Heart left ventricle (tissue), 16 donors: ENCODE data around the gene VPS54. TPM values are rescaled to one million over a fixed set of nuclear protein-coding genes. Genes with fewer than 3 reads are reported as not detected.
"Not testable (repeated sequence)": the region's sequence is repeated elsewhere in the genome, so short reads cannot be mapped to it uniquely, and the experiment has no call there.

Experiments
- ATAC-seq, 4 donors: fragments of 200-7000 bp; cut with Tn5 transposase; one replicate each; pipeline ENCODE4 v1.9.1; 2020 to 2022; ENCODE audit warnings: moderate library complexity in 4 of 4, mild to moderate bottlenecking in 3 of 4, moderate number of reproducible peaks in 1 of 4
- DNase-seq, 5 donors: peaks; one replicate each; pipeline ENCODE4 v3.0.0-alpha.2; 2020
- H3K27ac ChIP-seq, 12 donors: fragments of 200-600 bp; sonication (generic) in 4 of 12; one replicate each; pipeline versions ENCODE4 v1.5.0 to v1.8.0; 2016 to 2022; ENCODE audit warnings: mild to moderate bottlenecking in 2 of 12
- H3K27me3 ChIP-seq, 9 donors: fragments of 200-600 bp; sonication (generic) in 2 of 9; one replicate each; pipeline versions ENCODE4 v1.5.1 to v1.8.0; 2016 to 2022; ENCODE audit warnings: mild to moderate bottlenecking in 3 of 9
- H3K36me3 ChIP-seq, 9 donors: fragments of 200-600 bp; sonication (generic) in 2 of 9; one replicate each; pipeline versions ENCODE4 v1.5.0 to v1.8.0; 2018 to 2022; ENCODE audit warnings: mild to moderate bottlenecking in 2 of 9
- H3K4me1 ChIP-seq, 12 donors: fragments of 200-600 bp; sonication (generic) in 4 of 12; one replicate each; pipeline versions ENCODE4 v1.5.0 to v1.8.0; 2016 to 2022; ENCODE audit warnings: mild to moderate bottlenecking in 3 of 12
- H3K4me3 ChIP-seq, 12 donors: fragments of 200-600 bp; sonication (generic) in 4 of 12; one replicate each; pipeline versions ENCODE4 v1.5.0 to v1.8.0; 2017 to 2022; ENCODE audit warnings: mild to moderate bottlenecking in 9 of 12, moderate library complexity in 4 of 12
- H3K9me3 ChIP-seq, 12 donors: fragments of 200-600 bp; sonication (generic) in 4 of 12; one replicate each; pipeline versions ENCODE4 v1.5.0 to v1.8.0; 2016 to 2022; ENCODE audit warnings: mild to moderate bottlenecking in 1 of 12
- CTCF ChIP-seq, 12 donors: fragments of 200-600 bp; sonication (generic) in 4 of 12; IDR thresholded peaks; one replicate each; pipeline versions ENCODE4 v1.5.0 to v1.8.0; 2018 to 2022; ENCODE audit warnings: antibody characterized with exemption in 12 of 12, mild to moderate bottlenecking in 5 of 12
- POLR2A ChIP-seq, 2 donors: fragments of 450-650 bp; IDR thresholded peaks; one replicate each; pipeline ENCODE4 v1.6.1; 2017; ENCODE audit warnings: antibody characterized with exemption in 2 of 2, mild to moderate bottlenecking in 2 of 2, moderate library complexity in 2 of 2
- WGBS, 4 donors: extraction: QIAGEN DNeasy Blood & Tissue Kit in 2 of 4; methylation state at CpG; one replicate each; pipeline versions ENCODE4 v1.1.5 to v1.1.7; 2013 to 2018; 5-methylcytosine and 5-hydroxymethylcytosine counted together
- intact Hi-C, 10 donors: fragments of 100-400 bp; cut with DNase I; formaldehyde crosslinking; loops; one replicate each; pipeline versions ENCODE4 v1.11.1 to v1.14.2; 2022
- polyA plus RNA-seq, 2 donors: library from polyadenylated mRNA; stranded (reverse); fragments of 200-250 nt; gene quantifications; one replicate each; pipeline ENCODE4 v1.2.3, GENCODE V29; 2013
- total RNA-seq, 9 donors: library from RNA; depleted of rRNA in 2 of 9; stranded (reverse); fragments of >200 nt in 2 of 9; fragmentation: NEBNext Ultra II Directional in 3 of 9; extraction: Animal tissue kit (Norgen Biotek cat#: 25700) in 3 of 9; gene quantifications; one replicate each; pipeline versions ENCODE4 v1.1.0 to v1.2.4, GENCODE V29; 2016 to 2023
- donor health status: ischemic (EF 13 %, LVEDD 7.1; RV severe dilation, severe dysfunction).
- donor health status: healthy with polysubstance abuse.
- donor health status: DM: no; HTN: yes; CAD: no.
- donor health status: DM: no; HTN: no; CAD: no.
- donor health status: ischemic (EF 25% LVEDD 6.9; RV normal size, moderate dysfunction).
- donor health status: ischemic (EF 25% LVEDD 5.7; RV mildly dilated, moderate dysfunction).
- donor health status: healthy.
- donor health status: DM: yes; HTN: yes; CAD: no.
- donor health status: ischemic (EF 35%, LVEDD 5.7; RV mildly dilated, moderate dysfunction).
- donor health status: nonischemic (EF 11% LVEDD 7.7; RV severe dilation, severe dysfunction).
- donor health status: DM: yes; HTN: yes; CAD: no.
- donor health status: PGD.
- donor health status: ischemic (EF 29% LVEDD 5.4; RV normal size, mild dysfunction).
- donor health status: nonischemic (EF 23%, LVEDD 6.1; RV moderate dilation, normal function).

VPS54 gene
- total and polyA plus RNA-seq, 11 donors = 6.4 to 14.0 (median 9.4) TPM

- Histone ChIP-seq H3K4me3 (no peak overlapping the region), H3K27me3 (no peaks in the 10 kb centered on the region), H3K27ac (no peak overlapping the region), H3K4me1 (no peaks in the 10 kb centered on the region), H3K36me3 (no peaks in the 10 kb centered on the region), H3K9me3 (peaks cover 0 to 17% (median 4%) of the 10 kb centered on the region in 12 donors)
- no peak for ATAC-seq
- TF ChIP-seq POLR2A (IDR thresholded peaks at IDR 0.05) = no peak
- no peak for TF ChIP-seq CTCF (IDR thresholded peaks at IDR 0.05)
- intact Hi-C loops = no loop called here
- no peak for DNase-seq
- 89 to 95% (median 90%) methylated on average over 13 of the region's 13 CpGs for WGBS, 4 donors
Measured at GRCh38 chr2:63992061-63992685, 27.1 kb downstream of the VPS54 start.

DNA sequence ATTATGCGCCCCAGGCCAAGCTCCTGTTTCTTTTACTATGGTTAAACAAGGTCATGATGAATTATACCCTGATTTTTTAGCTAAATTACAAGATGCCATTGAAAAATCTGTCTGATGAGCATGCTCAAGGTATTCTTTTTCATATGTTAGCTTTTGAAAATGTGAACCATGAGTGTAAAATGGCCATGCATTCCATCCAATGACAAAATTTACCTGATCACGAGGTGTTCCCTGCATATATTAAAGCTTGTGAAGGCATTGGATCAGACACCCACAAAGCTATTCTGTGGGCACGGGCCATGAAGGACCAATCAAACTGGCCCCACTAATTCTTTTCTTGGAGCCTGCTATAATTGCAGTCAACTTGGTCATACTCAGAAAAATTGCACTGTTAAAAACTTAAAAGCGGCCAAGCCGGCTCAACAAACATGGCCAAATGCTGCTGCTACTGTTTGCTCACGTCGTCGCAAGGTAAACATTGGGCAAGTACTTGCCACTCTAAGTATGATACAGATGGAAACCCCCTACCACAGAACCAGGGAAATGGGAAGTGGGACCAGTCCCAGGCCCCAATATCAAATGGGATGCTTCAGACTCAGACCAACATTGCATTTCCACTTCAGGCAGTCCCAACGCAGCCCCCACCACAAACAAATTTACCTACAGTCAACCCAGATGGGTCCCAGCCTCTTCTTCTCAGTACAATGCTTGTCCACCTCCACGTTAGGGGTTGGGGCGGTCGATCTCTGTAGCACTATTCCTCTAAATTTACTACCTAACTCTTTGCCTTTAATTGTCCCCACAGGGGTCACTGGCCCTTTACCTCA, 27.8 kb downstream of the VPS54 start:
- 98% methylated on average over 12 of the region's 12 CpGs for WGBS, 4 donors
- H3K4me3 ChIP-seq, H3K4me1 ChIP-seq, DNase-seq, H3K27me3 ChIP-seq, intact Hi-C loops, H3K36me3 ChIP-seq, ATAC-seq, H3K27ac ChIP-seq: not testable (repeated sequence)
- peaks cover 0 to 16% (median 3%) of the 10 kb centered on the region in 12 donors for H3K9me3 ChIP-seq

- ATAC-seq = no peak
- no peak for TF ChIP-seq CTCF (IDR thresholded peaks at IDR 0.05)
- no peak for TF ChIP-seq POLR2A (IDR thresholded peaks at IDR 0.05)
- Histone ChIP-seq H3K9me3 (peaks cover 0 to 16% (median 3%) of the 10 kb centered on the region in 12 donors), H3K27ac (no peak overlapping the region), H3K36me3 (no peaks in the 10 kb centered on the region), H3K4me3 (no peak overlapping the region), H3K27me3 (no peaks in the 10 kb centered on the region), H3K4me1 (peaks cover 0 to 17% (median 3%) of the 10 kb centered on the region in 12 donors)
- 90 to 99% (median 94%) methylated on average over 12 of the region's 12 CpGs for WGBS, 4 donors
- intact Hi-C loops = no loop called here
- no peak for DNase-seq
Measured at GRCh38 chr2:63990072-63990471, 29.2 kb downstream of the VPS54 start.

- H3K27ac ChIP-seq, ATAC-seq, intact Hi-C loops, DNase-seq, H3K27me3 ChIP-seq, H3K4me3 ChIP-seq, H3K36me3 ChIP-seq: not testable (repeated sequence)
- Histone ChIP-seq H3K9me3 (peaks cover 0 to 16% (median 3%) of the 10 kb centered on the region in 12 donors), H3K4me1 (peaks cover 0 to 23% (median 6%) of the 10 kb centered on the region in 12 donors)
- WGBS, 4 donors = 94 to 97% (median 96%) methylated on average over 12 of the region's 12 CpGs
Measured at GRCh38 chr2:63988842-63989436, 30.3 kb downstream of the VPS54 start.
